ENCODE results near the gene PCDHGA8.
"Not testable (repeated sequence)": the region's sequence is repeated elsewhere in the genome, so short reads cannot be mapped to it uniquely, and the experiment has no call there.

Gene PCDHGA8

DNA sequence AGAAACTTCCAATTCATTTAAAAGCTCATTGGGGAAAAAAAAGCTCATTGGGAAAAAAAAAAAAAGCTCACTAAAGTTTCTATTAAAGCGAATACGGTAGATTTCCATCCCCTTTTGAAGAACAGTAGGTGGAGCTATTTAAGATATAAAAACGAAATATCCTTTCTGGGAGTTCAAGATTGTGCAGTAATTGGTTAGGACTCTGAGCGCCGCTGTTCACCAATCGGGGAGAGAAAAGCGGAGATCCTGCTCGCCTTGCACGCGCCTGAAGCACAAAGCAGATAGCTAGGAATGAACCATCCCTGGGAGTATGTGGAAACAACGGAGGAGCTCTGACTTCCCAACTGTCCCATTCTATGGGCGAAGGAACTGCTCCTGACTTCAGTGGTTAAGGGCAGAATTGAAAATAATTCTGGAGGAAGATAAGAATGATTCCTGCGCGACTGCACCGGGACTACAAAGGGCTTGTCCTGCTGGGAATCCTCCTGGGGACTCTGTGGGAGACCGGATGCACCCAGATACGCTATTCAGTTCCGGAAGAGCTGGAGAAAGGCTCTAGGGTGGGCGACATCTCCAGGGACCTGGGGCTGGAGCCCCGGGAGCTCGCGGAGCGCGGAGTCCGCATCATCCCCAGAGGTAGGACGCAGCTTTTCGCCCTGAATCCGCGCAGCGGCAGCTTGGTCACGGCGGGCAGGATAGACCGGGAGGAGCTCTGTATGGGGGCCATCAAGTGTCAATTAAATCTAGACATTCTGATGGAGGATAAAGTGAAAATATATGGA lies 38.1 kb downstream of the PCDHGA8 start, which contains the start of gene PCDHGA12:
TSS of gene PCDHGA12 (plus strand) at position 176 of the 782 bp plus-strand sequence. CDS start at position 429, 253 bp downstream.
- TF ChIP-seq, protein P1, sequence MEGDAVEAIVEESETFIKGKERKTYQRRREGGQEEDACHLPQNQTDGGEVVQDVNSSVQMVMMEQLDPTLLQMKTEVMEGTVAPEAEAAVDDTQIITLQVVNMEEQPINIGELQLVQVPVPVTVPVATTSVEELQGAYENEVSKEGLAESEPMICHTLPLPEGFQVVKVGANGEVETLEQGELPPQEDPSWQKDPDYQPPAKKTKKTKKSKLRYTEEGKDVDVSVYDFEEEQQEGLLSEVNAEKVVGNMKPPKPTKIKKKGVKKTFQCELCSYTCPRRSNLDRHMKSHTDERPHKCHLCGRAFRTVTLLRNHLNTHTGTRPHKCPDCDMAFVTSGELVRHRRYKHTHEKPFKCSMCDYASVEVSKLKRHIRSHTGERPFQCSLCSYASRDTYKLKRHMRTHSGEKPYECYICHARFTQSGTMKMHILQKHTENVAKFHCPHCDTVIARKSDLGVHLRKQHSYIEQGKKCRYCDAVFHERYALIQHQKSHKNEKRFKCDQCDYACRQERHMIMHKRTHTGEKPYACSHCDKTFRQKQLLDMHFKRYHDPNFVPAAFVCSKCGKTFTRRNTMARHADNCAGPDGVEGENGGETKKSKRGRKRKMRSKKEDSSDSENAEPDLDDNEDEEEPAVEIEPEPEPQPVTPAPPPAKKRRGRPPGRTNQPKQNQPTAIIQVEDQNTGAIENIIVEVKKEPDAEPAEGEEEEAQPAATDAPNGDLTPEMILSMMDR (IDR thresholded peaks at IDR 0.05; ENCODE audit: insufficient read depth, low read length), result no peak
- TF ChIP-seq GABPA (IDR thresholded peaks at IDR 0.05; ENCODE audit: low read depth), result no peak
- no peak for TF ChIP-seq POLR2AphosphoS5 (IDR thresholded peaks at IDR 0.05; ENCODE audit: low read depth)
- TF ChIP-seq SPI1 (IDR thresholded peaks at IDR 0.05; ENCODE audit: borderline replicate concordance, low read depth), result no peak
- TF ChIP-seq, protein P2, sequence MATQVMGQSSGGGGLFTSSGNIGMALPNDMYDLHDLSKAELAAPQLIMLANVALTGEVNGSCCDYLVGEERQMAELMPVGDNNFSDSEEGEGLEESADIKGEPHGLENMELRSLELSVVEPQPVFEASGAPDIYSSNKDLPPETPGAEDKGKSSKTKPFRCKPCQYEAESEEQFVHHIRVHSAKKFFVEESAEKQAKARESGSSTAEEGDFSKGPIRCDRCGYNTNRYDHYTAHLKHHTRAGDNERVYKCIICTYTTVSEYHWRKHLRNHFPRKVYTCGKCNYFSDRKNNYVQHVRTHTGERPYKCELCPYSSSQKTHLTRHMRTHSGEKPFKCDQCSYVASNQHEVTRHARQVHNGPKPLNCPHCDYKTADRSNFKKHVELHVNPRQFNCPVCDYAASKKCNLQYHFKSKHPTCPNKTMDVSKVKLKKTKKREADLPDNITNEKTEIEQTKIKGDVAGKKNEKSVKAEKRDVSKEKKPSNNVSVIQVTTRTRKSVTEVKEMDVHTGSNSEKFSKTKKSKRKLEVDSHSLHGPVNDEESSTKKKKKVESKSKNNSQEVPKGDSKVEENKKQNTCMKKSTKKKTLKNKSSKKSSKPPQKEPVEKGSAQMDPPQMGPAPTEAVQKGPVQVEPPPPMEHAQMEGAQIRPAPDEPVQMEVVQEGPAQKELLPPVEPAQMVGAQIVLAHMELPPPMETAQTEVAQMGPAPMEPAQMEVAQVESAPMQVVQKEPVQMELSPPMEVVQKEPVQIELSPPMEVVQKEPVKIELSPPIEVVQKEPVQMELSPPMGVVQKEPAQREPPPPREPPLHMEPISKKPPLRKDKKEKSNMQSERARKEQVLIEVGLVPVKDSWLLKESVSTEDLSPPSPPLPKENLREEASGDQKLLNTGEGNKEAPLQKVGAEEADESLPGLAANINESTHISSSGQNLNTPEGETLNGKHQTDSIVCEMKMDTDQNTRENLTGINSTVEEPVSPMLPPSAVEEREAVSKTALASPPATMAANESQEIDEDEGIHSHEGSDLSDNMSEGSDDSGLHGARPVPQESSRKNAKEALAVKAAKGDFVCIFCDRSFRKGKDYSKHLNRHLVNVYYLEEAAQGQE (IDR thresholded peaks at IDR 0.05; ENCODE audit: insufficient replicate concordance, low read depth), result no peak
- H3K4me3 ChIP-seq (replicated peaks; ENCODE audit: insufficient read depth, low read length), result no peak within 1 kb of the TSS
- no peaks in the 10 kb centered on the region for H3K27me3 ChIP-seq (ENCODE audit: insufficient read depth, poor library complexity, severe bottlenecking)
- no peak within 1 kb of the TSS for H3K27ac ChIP-seq (replicated peaks)
- DNase-seq (ENCODE audit: low read depth in 1 of 2, low spot score in 1 of 2), result peak in 1 of 2 experiments; percentile 46

DNA sequence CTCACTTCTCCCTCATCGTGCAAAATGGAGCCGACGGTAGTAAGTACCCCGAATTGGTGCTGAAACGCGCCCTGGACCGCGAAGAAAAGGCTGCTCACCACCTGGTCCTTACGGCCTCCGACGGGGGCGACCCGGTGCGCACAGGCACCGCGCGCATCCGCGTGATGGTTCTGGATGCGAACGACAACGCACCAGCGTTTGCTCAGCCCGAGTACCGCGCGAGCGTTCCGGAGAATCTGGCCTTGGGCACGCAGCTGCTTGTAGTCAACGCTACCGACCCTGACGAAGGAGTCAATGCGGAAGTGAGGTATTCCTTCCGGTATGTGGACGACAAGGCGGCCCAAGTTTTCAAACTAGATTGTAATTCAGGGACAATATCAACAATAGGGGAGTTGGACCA lies 38.9 kb downstream of the PCDHGA8 start:
- no peak for DNase-seq (ENCODE audit: low read depth in 1 of 2, low spot score in 1 of 2)
- Histone ChIP-seq H3K27ac (replicated peaks) (no peak overlapping the region), H3K4me3 (replicated peaks; ENCODE audit: insufficient read depth, low read length) (no peak overlapping the region)

DNA sequence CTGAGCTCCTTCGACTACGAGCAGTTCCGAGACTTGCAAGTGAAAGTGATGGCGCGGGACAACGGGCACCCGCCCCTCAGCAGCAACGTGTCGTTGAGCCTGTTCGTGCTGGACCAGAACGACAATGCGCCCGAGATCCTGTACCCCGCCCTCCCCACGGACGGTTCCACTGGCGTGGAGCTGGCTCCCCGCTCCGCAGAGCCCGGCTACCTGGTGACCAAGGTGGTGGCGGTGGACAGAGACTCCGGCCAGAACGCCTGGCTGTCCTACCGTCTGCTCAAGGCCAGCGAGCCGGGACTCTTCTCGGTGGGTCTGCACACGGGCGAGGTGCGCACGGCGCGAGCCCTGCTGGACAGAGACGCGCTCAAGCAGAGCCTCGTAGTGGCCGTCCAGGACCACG lies 39.9 kb downstream of the PCDHGA8 start:
- DNase-seq (ENCODE audit: low read depth in 1 of 2, low spot score in 1 of 2); H3K27me3 ChIP-seq (ENCODE audit: insufficient read depth, poor library complexity, severe bottlenecking); H3K4me3 ChIP-seq (replicated peaks; ENCODE audit: insufficient read depth, low read length); H3K27ac ChIP-seq (replicated peaks): not testable (repeated sequence)

More for the DNA sequence above, 38.9 kb downstream of the PCDHGA8 start:
- no peak for TF ChIP-seq POLR2AphosphoS5 (IDR thresholded peaks at IDR 0.05; ENCODE audit: low read depth)
- H3K27me3 ChIP-seq (ENCODE audit: insufficient read depth, poor library complexity, severe bottlenecking), result no peaks in the 10 kb centered on the region

DNA sequence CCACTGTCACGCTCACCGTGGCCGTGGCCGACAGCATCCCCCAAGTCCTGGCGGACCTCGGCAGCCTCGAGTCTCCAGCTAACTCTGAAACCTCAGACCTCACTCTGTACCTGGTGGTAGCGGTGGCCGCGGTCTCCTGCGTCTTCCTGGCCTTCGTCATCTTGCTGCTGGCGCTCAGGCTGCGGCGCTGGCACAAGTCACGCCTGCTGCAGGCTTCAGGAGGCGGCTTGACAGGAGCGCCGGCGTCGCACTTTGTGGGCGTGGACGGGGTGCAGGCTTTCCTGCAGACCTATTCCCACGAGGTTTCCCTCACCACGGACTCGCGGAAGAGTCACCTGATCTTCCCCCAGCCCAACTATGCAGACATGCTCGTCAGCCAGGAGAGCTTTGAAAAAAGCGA lies 40.3 kb downstream of the PCDHGA8 start:
- H3K27me3 ChIP-seq (ENCODE audit: insufficient read depth, poor library complexity, severe bottlenecking); H3K27ac ChIP-seq (replicated peaks); DNase-seq (ENCODE audit: low read depth in 1 of 2, low spot score in 1 of 2); H3K4me3 ChIP-seq (replicated peaks; ENCODE audit: insufficient read depth, low read length): not testable (repeated sequence)

DNA sequence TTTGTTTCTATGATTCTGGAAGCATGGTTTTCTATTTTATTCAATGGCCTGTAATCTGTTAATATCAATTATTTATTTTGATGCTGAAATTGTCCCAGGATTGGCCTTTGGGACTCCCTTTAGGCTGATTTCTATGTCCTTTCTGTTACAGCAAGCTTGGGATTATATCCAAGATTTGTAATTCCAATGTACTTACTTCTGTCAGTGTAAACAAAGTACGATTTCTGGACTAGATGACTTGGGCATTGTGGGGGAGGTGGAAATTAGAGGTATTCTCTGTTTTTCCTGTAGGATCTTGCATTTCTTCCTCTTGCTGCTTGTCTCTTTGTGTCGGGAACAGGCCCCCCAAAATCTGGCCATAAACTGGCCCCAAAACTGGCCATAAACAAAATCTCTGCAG lies 41.6 kb downstream of the PCDHGA8 start:
- TF ChIP-seq, protein P2 (IDR thresholded peaks at IDR 0.05; ENCODE audit: insufficient replicate concordance, low read depth), result no peak
- TF ChIP-seq SPI1 (IDR thresholded peaks at IDR 0.05; ENCODE audit: borderline replicate concordance, low read depth), result no peak
- TF ChIP-seq, protein P1 (IDR thresholded peaks at IDR 0.05; ENCODE audit: insufficient read depth, low read length), result no peak
- TF ChIP-seq POLR2AphosphoS5 (IDR thresholded peaks at IDR 0.05; ENCODE audit: low read depth), result no peak
- TF ChIP-seq GABPA (IDR thresholded peaks at IDR 0.05; ENCODE audit: low read depth), result no peak
- Histone ChIP-seq H3K27ac (replicated peaks) (no peak overlapping the region), H3K27me3 (ENCODE audit: insufficient read depth, poor library complexity, severe bottlenecking) (no peaks in the 10 kb centered on the region), H3K4me3 (replicated peaks; ENCODE audit: insufficient read depth, low read length) (no peak overlapping the region)
- no peak for DNase-seq (ENCODE audit: low read depth in 1 of 2, low spot score in 1 of 2)

All from HL-60 (cell line).